Renal pelvis (tissue), 4 donors: ENCODE measurements around the gene CFAP410. TPM values are rescaled to one million over a fixed set of nuclear protein-coding genes. Genes with fewer than 3 reads are reported as not detected.
"Not testable (repeated sequence)": the region's sequence is repeated elsewhere in the genome, so short reads cannot be mapped to it uniquely, and the experiment has no call there.

ENCODE experiments used
- DNase-seq: peaks from one replicate; pipeline ENCODE4 v3.0.0-alpha.2; 2013
- polyA plus RNA-seq, 3 donors: library from polyadenylated mRNA; unstranded; fragments of 120-200 nt; gene quantifications; one replicate each; pipeline ENCODE4 v1.2.1, GENCODE V29; 2013; ENCODE audit not compliant: insufficient read length in 3 of 3

The CFAP410 gene
- polyA plus RNA-seq, 3 donors = 32.6 to 37.0 (median 33.0) TPM

GRCh38 chr21:44352253-44352860 is 13.2 kb upstream of the CFAP410 start:
- DNase-seq = no peak

GRCh38 chr21:44351535-44352252 is 12.5 kb upstream of the CFAP410 start:
- DNase-seq = no peak

GRCh38 chr21:44350773-44351481 is 11.7 kb upstream of the CFAP410 start:
- DNase-seq = no peak

GRCh38 chr21:44349847-44350772 is 10.9 kb upstream of the CFAP410 start:
- DNase-seq = no peak

- DNase-seq = no peak
Observed at GRCh38 chr21:44349416-44349846, 10.2 kb upstream of the CFAP410 start.

- DNase-seq = no peak
Observed at GRCh38 chr21:44348861-44349260, 9.7 kb upstream of the CFAP410 start.

GRCh38 chr21:44347911-44348451 is 8.8 kb upstream of the CFAP410 start:
- DNase-seq = no peak

- no peak for DNase-seq
Observed at GRCh38 chr21:44345495-44345894, 6.3 kb upstream of the CFAP410 start.

GRCh38 chr21:44344541-44345183 is 5.5 kb upstream of the CFAP410 start:
- DNase-seq = no peak

GRCh38 chr21:44342981-44343380 is 3.8 kb upstream of the CFAP410 start:
- not testable (repeated sequence) for DNase-seq

GRCh38 chr21:44341726-44342458 is 2.7 kb upstream of the CFAP410 start:
- DNase-seq = not testable (repeated sequence)

- peak; percentile 67 for DNase-seq
Observed at GRCh38 chr21:44337941-44338895, 972 bp downstream of the CFAP410 start.

- DNase-seq = no peak
Observed at GRCh38 chr21:44337449-44337848, 1.7 kb downstream of the CFAP410 start.

- DNase-seq = no peak
Observed at GRCh38 chr21:44335266-44336059, 3.7 kb downstream of the CFAP410 start.

- DNase-seq = no peak
Observed at GRCh38 chr21:44334329-44335030, 4.7 kb downstream of the CFAP410 start.

- no peak for DNase-seq
Observed at GRCh38 chr21:44333509-44334328, 5.5 kb downstream of the CFAP410 start.

- no peak for DNase-seq
Observed at GRCh38 chr21:44332965-44333364, 6.2 kb downstream of the CFAP410 start.
